Bronchial epithelial cell (primary cell): Measurements from ENCODE around the gene OR7A17. TPM values are rescaled to one million over a fixed set of nuclear protein-coding genes. Genes with fewer than 3 reads are reported as not detected.

Experiments used
- DNase-seq: peaks from one replicate; pipeline ENCODE4 v3.0.0-alpha.2; 2010; ENCODE audit warnings: low read depth
- FAIRE-seq: peaks from 2 replicates; lab custom pipeline; 2011; peaks lifted over from hg19 to GRCh38; lab: Jason Lieb, UNC
- H3K27me3 ChIP-seq: 2 replicates; pipeline ENCODE4 v1.5.1; 2011; ENCODE audit warnings: low read length; ENCODE audit not compliant: control insufficient read depth, insufficient read depth
- H3K36me3 ChIP-seq: 2 replicates; pipeline ENCODE4 v1.5.1; 2011; ENCODE audit warnings: low read length; ENCODE audit not compliant: control insufficient read depth, insufficient read depth
- H3K4me3 ChIP-seq: 2 replicates; pipeline ENCODE4 v1.5.1; 2011; ENCODE audit warnings: mild to moderate bottlenecking, low read depth, low read length, control low read depth
- CTCF ChIP-seq: IDR thresholded peaks from 2 replicates; pipeline ENCODE4 v1.5.1; 2011; ENCODE audit warnings: mild to moderate bottlenecking, moderate library complexity, low read length, control low read depth, inconsistent platforms; ENCODE audit not compliant: insufficient read depth, severe bottlenecking
- total RNA-seq: library from RNA; depleted of rRNA; stranded (reverse); fragments of >200 nt; gene quantifications from 2 replicates; pipeline ENCODE4 v1.2.1, GENCODE V29; 2014

OR7A17 gene
- not detected in 2 replicates for total RNA-seq

GRCh38 chr19:14886032-14886431, at the start of gene OR7A17:
OR7A17 (minus strand) TSS chr19:14886132; CDS start chr19:14881355, 4,777 bp downstream.
- no peaks in the 10 kb centered on the region for H3K27me3 ChIP-seq
- no peak within 1 kb of the TSS for H3K4me3 ChIP-seq
- H3K36me3 ChIP-seq = no peaks in the 10 kb centered on the region
- DNase-seq (no peak), FAIRE-seq (no peak)
- TF ChIP-seq CTCF = no peak

GRCh38 chr19:14933506-14933905, 47.6 kb upstream of the OR7A17 start:
- no peak for FAIRE-seq
- no peak for DNase-seq
- H3K4me3 ChIP-seq = no peak overlapping the region
- H3K27me3 ChIP-seq = no peaks in the 10 kb centered on the region
- TF ChIP-seq CTCF = no peak
- H3K36me3 ChIP-seq = no peaks in the 10 kb centered on the region

GRCh38 chr19:14916848-14917247, 30.9 kb upstream of the OR7A17 start:
- DNase-seq = no peak

GRCh38 chr19:14915116-14915515, 29.2 kb upstream of the OR7A17 start:
- FAIRE-seq = no peak
- no peak for DNase-seq
- no peaks in the 10 kb centered on the region for H3K36me3 ChIP-seq
- no peaks in the 10 kb centered on the region for H3K27me3 ChIP-seq
- H3K4me3 ChIP-seq = no peak overlapping the region
- TF ChIP-seq CTCF = no peak

More at GRCh38 chr19:14916848-14917247, 30.9 kb upstream of the OR7A17 start:
- H3K27me3 ChIP-seq = no peaks in the 10 kb centered on the region
- no peaks in the 10 kb centered on the region for H3K36me3 ChIP-seq
- no peak overlapping the region for H3K4me3 ChIP-seq
- peak; percentile 68 for FAIRE-seq
- TF ChIP-seq CTCF = no peak

- Histone ChIP-seq H3K4me3 (no peak overlapping the region), H3K27me3 (no peaks in the 10 kb centered on the region), H3K36me3 (no peaks in the 10 kb centered on the region)
- no peak for FAIRE-seq
- no peak for TF ChIP-seq CTCF
- no peak for DNase-seq
These were observed 20.8 kb upstream of the OR7A17 start for GRCh38 chr19:14906711-14907110.

- Histone ChIP-seq H3K4me3 (no peak overlapping the region), H3K27me3 (no peaks in the 10 kb centered on the region), H3K36me3 (no peaks in the 10 kb centered on the region)
- no peak for FAIRE-seq
- TF ChIP-seq CTCF = no peak
- peak; percentile 2 for DNase-seq
These were observed 15.8 kb upstream of the OR7A17 start for GRCh38 chr19:14901675-14902260.
